H1 (cell line): Measurements from ENCODE around the gene ITPR1. TPM values are rescaled to one million over a fixed set of nuclear protein-coding genes. Genes with fewer than 3 reads are reported as not detected.

Experiments
- CTCF ChIA-PET: fragments of 300-600 bp; sonication (Branson Sonifier 250); formaldehyde crosslinking; loops from one replicate; lab custom pipeline; 2021; ENCODE audit not compliant: partially characterized antibody; lab: Charles Lee
- POLR2A ChIA-PET: fragments of 300-600 bp; sonication (Branson Sonifier 250); formaldehyde crosslinking; loops from one replicate; lab custom pipeline; 2021; ENCODE audit warnings: inconsistent platforms; ENCODE audit not compliant: partially characterized antibody; lab: Charles Lee
- DNase-seq, 2 experiments: peaks; one replicate each; pipeline versions ENCODE4 v3.0.0 to v3.0.0-alpha.2; 2010 to 2022; ENCODE audit warnings: low spot score in 2 of 2, low read depth in 1 of 2, mixed read lengths in 1 of 2
- FAIRE-seq: peaks from 2 replicates; lab custom pipeline; 2011; peaks lifted over from hg19 to GRCh38; lab: Jason Lieb, UNC
- H2AFZ ChIP-seq: 2 replicates; pipeline ENCODE4 v1.8.1; 2012; ENCODE audit warnings: low read length, inconsistent platforms
- H2AK5ac ChIP-seq: 2 replicates; pipeline ENCODE4 v1.6.1; 2013; ENCODE audit warnings: low read depth, low read length
- H2BK120ac ChIP-seq: replicated peaks from 2 replicates; pipeline ENCODE3; 2013; ENCODE audit warnings: low read depth, low read length, inconsistent platforms
- H2BK12ac ChIP-seq: 2 replicates; pipeline ENCODE4 v1.6.1; 2013; ENCODE audit warnings: low read depth, low read length
- H2BK15ac ChIP-seq: 2 replicates; pipeline ENCODE4 v1.6.1; 2013; ENCODE audit warnings: low read length
- H2BK20ac ChIP-seq: 2 replicates; pipeline ENCODE4 v1.6.1; 2013; ENCODE audit warnings: low read length
- H2BK5ac ChIP-seq: 2 replicates; pipeline ENCODE4 v1.6.1; 2013; ENCODE audit warnings: low read depth, low read length
- H3K14ac ChIP-seq: 2 replicates; pipeline ENCODE4 v1.6.1; 2013; ENCODE audit warnings: inconsistent platforms; ENCODE audit not compliant: insufficient read length
- H3K18ac ChIP-seq: 2 replicates; pipeline ENCODE4 v1.6.1; 2013; ENCODE audit warnings: low read length; ENCODE audit errors: extremely low read depth
- H3K23ac ChIP-seq: 2 replicates; pipeline ENCODE4 v1.6.1; 2013; ENCODE audit warnings: inconsistent platforms; ENCODE audit not compliant: insufficient read length
- H3K23me2 ChIP-seq: 2 replicates; pipeline ENCODE4 v1.6.1; 2013; ENCODE audit warnings: low read depth, low read length
- H3K27ac ChIP-seq: 2 replicates; pipeline ENCODE4 v1.6.1; 2011; ENCODE audit warnings: low read depth, low read length, inconsistent platforms
- H3K27me3 ChIP-seq, 4 experiments: replicated peaks in 1 of 4; 1 replicate in 1 of 4; 2 replicates in 3 of 4; pipeline versions ENCODE4 v1.6.1 to v1.8.1; 2011 to 2013; ENCODE audit warnings: low read length in 3 of 4, mild to moderate bottlenecking in 3 of 4, inconsistent platforms in 2 of 4, mixed read lengths in 2 of 4, moderate library complexity in 1 of 4; ENCODE audit not compliant: control insufficient read depth in 3 of 4, insufficient read depth in 3 of 4; ENCODE audit errors: extremely low read depth in 1 of 4
- H3K36me3 ChIP-seq, 4 experiments: 2 replicates each; pipeline versions ENCODE4 v1.6.1 to v1.8.1; 2011 to 2013; ENCODE audit warnings: mild to moderate bottlenecking in 4 of 4, low read length in 3 of 4, moderate library complexity in 2 of 4, control low read depth in 1 of 4, inconsistent platforms in 1 of 4; ENCODE audit not compliant: insufficient read depth in 4 of 4, control insufficient read depth in 2 of 4
- H3K4ac ChIP-seq: replicated peaks from 2 replicates; pipeline ENCODE3; 2013; ENCODE audit warnings: low read length, low read depth, mixed read lengths, inconsistent platforms; ENCODE audit not compliant: insufficient read length
- H3K4me1 ChIP-seq, 4 experiments: replicated peaks in 1 of 4; 1 replicate in 1 of 4; 2 replicates in 3 of 4; pipeline versions ENCODE4 v1.6.1 to v1.8.1; 2011 to 2013; ENCODE audit warnings: low read length in 3 of 4, inconsistent platforms in 2 of 4, mixed read lengths in 1 of 4; ENCODE audit not compliant: insufficient read depth in 4 of 4, control insufficient read depth in 3 of 4
- H3K4me2 ChIP-seq, 2 experiments: 2 replicates each; pipeline versions ENCODE4 v1.6.1 to v1.8.1; 2011 to 2013; ENCODE audit warnings: low read depth in 2 of 2, low read length in 2 of 2, control low read depth in 1 of 2, inconsistent platforms in 1 of 2, mild to moderate bottlenecking in 1 of 2; ENCODE audit not compliant: insufficient read depth in 1 of 2
- H3K4me3 ChIP-seq, 4 experiments: fragments of 200-600, 300-600 bp in 1 of 4; sonication (generic), shearing (Covaris generic), sonication (Bioruptor Twin) in 1 of 4; 2 replicates each; pipeline versions ENCODE4 v1.5.1 to v1.8.1; 2011 to 2016; ENCODE audit warnings: low read length in 4 of 4, low read depth in 3 of 4, control low read depth in 2 of 4, inconsistent platforms in 2 of 4, mild to moderate bottlenecking in 2 of 4, mixed read lengths in 1 of 4, moderate library complexity in 1 of 4; ENCODE audit not compliant: insufficient read depth in 2 of 4; ENCODE audit errors: extremely low read depth in 1 of 4
- H3K56ac ChIP-seq: replicated peaks from 2 replicates; pipeline ENCODE3; 2013; ENCODE audit warnings: low read depth, mild to moderate bottlenecking, mixed read lengths, low read length, inconsistent platforms; ENCODE audit not compliant: insufficient read length
- H3K79me1 ChIP-seq: 2 replicates; pipeline ENCODE4 v1.6.1; 2013; ENCODE audit warnings: low read depth, low read length, control low read depth
- H3K79me2 ChIP-seq, 2 experiments: 2 replicates each; pipeline versions ENCODE4 v1.6.1 to v1.8.1; 2012 to 2013; ENCODE audit warnings: low read length in 2 of 2, mild to moderate bottlenecking in 2 of 2, inconsistent platforms in 1 of 2; ENCODE audit not compliant: insufficient read depth in 2 of 2, control insufficient read depth in 1 of 2
- H3K9ac ChIP-seq, 4 experiments: replicated peaks in 1 of 4; 1 replicate in 1 of 4; 2 replicates in 3 of 4; pipeline versions ENCODE4 v1.6.1 to v1.8.1; 2011 to 2013; ENCODE audit warnings: low read depth in 3 of 4, low read length in 3 of 4, control low read depth in 2 of 4, mild to moderate bottlenecking in 2 of 4, moderate library complexity in 2 of 4, inconsistent platforms in 1 of 4; ENCODE audit errors: extremely low read depth in 1 of 4
- H3K9me3 ChIP-seq, 2 experiments: 2 replicates each; pipeline versions ENCODE4 v1.6.1 to v1.8.1; 2012 to 2013; ENCODE audit warnings: mild to moderate bottlenecking in 2 of 2, moderate library complexity in 2 of 2, control low read depth in 1 of 2, inconsistent platforms in 1 of 2, low read depth in 1 of 2, low read length in 1 of 2, mixed read lengths in 1 of 2; ENCODE audit not compliant: insufficient read depth in 2 of 2
- H4K20me1 ChIP-seq, 2 experiments: replicated peaks in 1 of 2; 2 replicates each; pipeline versions ENCODE3 to v1.8.1; 2011 to 2013; ENCODE audit warnings: inconsistent platforms in 2 of 2, low read length in 2 of 2, mild to moderate bottlenecking in 1 of 2; ENCODE audit not compliant: insufficient read depth in 2 of 2, control insufficient read depth in 1 of 2
- H4K5ac ChIP-seq: 2 replicates; pipeline ENCODE4 v1.6.1; 2013; ENCODE audit warnings: low read length, low read depth, mixed read lengths, inconsistent platforms; ENCODE audit not compliant: insufficient read length
- H4K8ac ChIP-seq: 2 replicates; pipeline ENCODE4 v1.8.0; 2013; ENCODE audit warnings: mild to moderate bottlenecking, moderate library complexity, low read length, inconsistent platforms; ENCODE audit not compliant: insufficient read depth; ENCODE audit errors: extremely low read depth
- H4K91ac ChIP-seq: replicated peaks from 2 replicates; pipeline ENCODE3; 2013; ENCODE audit warnings: low read length, mixed read lengths, inconsistent platforms; ENCODE audit not compliant: insufficient read length
- CHD1 ChIP-seq: IDR thresholded peaks from 2 replicates; pipeline ENCODE4 v1.6.1; 2012; ENCODE audit warnings: low read depth, low read length, improper control_type of control experiment
- EGR1 ChIP-seq: IDR thresholded peaks from 2 replicates; pipeline ENCODE4 v1.6.1; 2011; ENCODE audit warnings: low read depth, low read length, borderline replicate concordance
- FOSL1 ChIP-seq: IDR thresholded peaks from 2 replicates; pipeline ENCODE4 v1.6.1; 2011; ENCODE audit warnings: mild to moderate bottlenecking, low read depth, low read length, moderate library complexity; ENCODE audit not compliant: insufficient read depth
- HDAC2 ChIP-seq, 2 experiments: fragments of 300-600 bp in 1 of 2; sonication (generic) in 1 of 2; IDR thresholded peaks; 2 replicates each; pipeline ENCODE4 v1.6.1; 2011 to 2012; ENCODE audit warnings: low read depth in 2 of 2, low read length in 2 of 2, mild to moderate bottlenecking in 2 of 2, moderate library complexity in 2 of 2, borderline replicate concordance in 1 of 2, inconsistent platforms in 1 of 2
- KDM5A ChIP-seq: fragments of 200-600 bp; IDR thresholded peaks from 2 replicates; pipeline ENCODE4 v1.7.1; 2012; ENCODE audit warnings: mild to moderate bottlenecking, low read length, inconsistent platforms, mixed read lengths
- NRF1 ChIP-seq: IDR thresholded peaks from 2 replicates; pipeline ENCODE4 v1.6.1; 2011; ENCODE audit warnings: mild to moderate bottlenecking, low read depth, low read length, improper control_type of control experiment
- RAD21 ChIP-seq, 2 experiments: IDR thresholded peaks in 1 of 2; conservative IDR thresholded peaks in 1 of 2; 2 replicates each; pipeline ENCODE4 v1.6.1; 2011; ENCODE audit warnings: low read depth in 2 of 2, low read length in 2 of 2, improper control_type of control experiment in 1 of 2, inconsistent platforms in 1 of 2, mild to moderate bottlenecking in 1 of 2, moderate library complexity in 1 of 2
- RXRA ChIP-seq: IDR thresholded peaks from 2 replicates; pipeline ENCODE4 v1.6.1; 2011; ENCODE audit warnings: low read depth, mild to moderate bottlenecking, low read length, moderate library complexity; ENCODE audit not compliant: insufficient read depth
- SP1 ChIP-seq: IDR thresholded peaks from 2 replicates; pipeline ENCODE4 v1.6.1; 2011; ENCODE audit warnings: low read depth, low read length
- TCF12 ChIP-seq: IDR thresholded peaks from 2 replicates; pipeline ENCODE4 v1.6.1; 2011; ENCODE audit warnings: low read depth, mild to moderate bottlenecking, low read length
- WGBS, 2 experiments: shearing (Covaris generic) in 1 of 2; methylation state at CpG; one replicate each; pipeline versions ENCODE4 v1.1.6 to v1.1.7; 2013 to 2015; ENCODE audit warnings: low lambda C conversion rate in 2 of 2, mixed read lengths in 2 of 2, inconsistent platforms in 1 of 2, low coverage in 1 of 2, missing lambda C conversion rate in 1 of 2; ENCODE audit not compliant: insufficient replicate concordance in 2 of 2, insufficient coverage in 1 of 2, insufficient read length in 1 of 2; ENCODE audit errors: extremely low coverage in 1 of 2, missing lambda C conversion rate in 1 of 2; 5-methylcytosine and 5-hydroxymethylcytosine counted together
- polyA plus RNA-seq, 7 experiments: library from polyadenylated mRNA; depleted of rRNA in 3 of 7; stranded (reverse) in 5 of 7; unstranded in 2 of 7; fragments of >200 nt in 5 of 7; fragments of 200-250 nt in 2 of 7; gene quantifications; 1 replicate in 5 of 7; 2 replicates in 1 of 7; 4 replicates in 1 of 7; pipeline versions ENCODE4 v1.2.1 to v1.2.3, GENCODE V29; 2011 to 2013; ENCODE audit warnings: missing spikeins in 2 of 7, mixed read lengths in 2 of 7
- total RNA-seq: library from RNA; stranded (reverse); fragmentation: NEBNext Ultra II Directional; extraction: Animal tissue kit (Norgen Biotek cat#: 25700); gene quantifications from 2 replicates; pipeline ENCODE4 v1.2.1, GENCODE V29; 2021

Gene ITPR1
- total and polyA plus RNA-seq, 2 of the 8 experiments (the other 6 are each of a cell fraction or from before 2014, with no cell fraction given) = 2.5 to 16.3 TPM

GRCh38 chr3:4827767-4828166 is 334.6 kb downstream of the ITPR1 start:
- Histone ChIP-seq H3K9ac (no peak overlapping the region), H3K4me2 (no peak overlapping the region), H3K23ac (no peak overlapping the region), H3K56ac (no peak overlapping the region), H3K14ac (no peak overlapping the region), H3K27me3 (no peaks in the 10 kb centered on the region), H3K23me2 (no peaks in the 10 kb centered on the region), H2BK120ac (no peak overlapping the region), H2BK15ac (no peak overlapping the region), H2BK20ac (no peak overlapping the region), H3K4ac (no peak overlapping the region), H4K20me1 (peaks cover 0 to 2% of the 10 kb centered on the region in 2 experiments), H3K36me3 (no peaks in the 10 kb centered on the region), H2AK5ac (no peak overlapping the region), H3K4me3 (no peak overlapping the region), H3K79me2 (no peaks in the 10 kb centered on the region), H4K5ac (no peak overlapping the region), H2AFZ (no peak overlapping the region), H3K9me3 (no peaks in the 10 kb centered on the region), H2BK5ac (no peak overlapping the region), H3K18ac (no peak overlapping the region), H3K27ac (no peak overlapping the region), H2BK12ac (no peak overlapping the region), H3K4me1 (peaks cover 0 to 4% (median 2%) of the 10 kb centered on the region in 4 experiments; a peak in 3 of 7 replicates), H4K91ac (no peak overlapping the region), H4K8ac (no peak overlapping the region), H3K79me1 (no peaks in the 10 kb centered on the region)
- ChIA-PET POLR2A (no interaction called here), CTCF (interaction anchor here (0.8 to 1.4 kb wide), 5 partner anchors 10 to 194 kb away, joined by 3 to 4 read pairs (median 3); no protein-coding TSS in a partner anchor)
- DNase-seq = no peak
- no peak for FAIRE-seq
- 79% methylated on average over 8 of the region's 8 CpGs; no CpG with 5 or more reads in 1 of the 2 experiments for WGBS, 2 experiments
- TF ChIP-seq TCF12 (no peak), RXRA (no peak), HDAC2 (IDR thresholded peaks at IDR 0.05; ENCODE audit: borderline replicate concordance in 1 of 2, low read depth in 2 of 2, low read length in 2 of 2) (no peak), FOSL1 (no peak), SP1 (no peak), CHD1 (no peak), EGR1 (no peak), NRF1 (no peak), RAD21 (IDR thresholded peaks at IDR 0.05 in 1 of 2, conservative IDR thresholded peaks at IDR 0.05 in 1 of 2; ENCODE audit: low read depth in 2 of 2, low read length in 2 of 2) (no peak), KDM5A (no peak)
